ENCODE measurements around the gene GAPVD1. TPM values are rescaled to one million over a fixed set of nuclear protein-coding genes. Genes with fewer than 3 reads are reported as not detected.
A peak's percentile ranks its signal among the peaks of the same experiment; 100 is the strongest.

GAPVD1 gene
- total RNA-seq, 1 experiment from 2014 or later: 30.5 TPM

DNA sequence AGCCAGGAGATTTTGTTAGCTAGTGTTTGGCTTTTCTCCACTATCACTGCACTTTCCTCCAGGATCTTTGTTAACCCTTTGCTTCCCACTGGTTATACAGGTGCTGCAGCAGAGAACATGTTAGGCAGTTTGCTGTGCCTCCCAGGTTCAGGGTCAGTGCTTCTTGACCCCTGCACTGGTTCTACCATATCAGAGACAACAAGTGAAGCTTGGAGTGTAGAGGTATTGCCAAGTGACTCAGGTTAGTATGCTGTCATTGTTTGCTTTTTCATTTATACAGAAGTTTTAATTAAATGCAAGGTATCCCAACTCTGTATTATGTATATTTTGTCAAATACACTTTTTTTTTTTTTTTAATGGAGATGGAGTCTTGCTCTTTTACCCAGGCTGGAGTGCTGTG is 68.4 kb downstream of the GAPVD1 start:
- POLR2A ChIA-PET (ENCODE audit: unreplicated experiment): interaction anchor here (0.6 to 0.7 kb wide), 3 partner anchors 33 to 400 kb away, joined by 3 to 12 read pairs (median 5); no protein-coding TSS in a partner anchor
- Histone ChIP-seq H3K79me2 (ENCODE audit: low read length) (no peaks in the 10 kb centered on the region), H3K36me3 (ENCODE audit: low read depth, low read length) (peaks cover 12% of the 10 kb centered on the region), H3K9ac (ENCODE audit: low read length) (peak overlapping the region; percentile 57; the same call in 1 of the 2 replicates), H2AFZ (ENCODE audit: low read length) (no peak overlapping the region), H3K27ac (ENCODE audit: low read length) (peak overlapping the region; percentile 91), H3K4me2 (ENCODE audit: low read length) (peak overlapping the region; percentile 79), H3K9me2 (replicated peaks; ENCODE audit: low read length) (no peaks in the 10 kb centered on the region), H3K9me3 (ENCODE audit: low read length) (no peaks in the 10 kb centered on the region), H3F3A (ENCODE audit: low read length, unreplicated experiment) (peaks cover 13% of the 10 kb centered on the region), H3K27me3 (ENCODE audit: low read length) (no peaks in the 10 kb centered on the region), H4K20me1 (ENCODE audit: low read length) (peaks cover 6% of the 10 kb centered on the region; the same call in 1 of the 2 replicates), H3K4me3 (ENCODE audit: low read length) (peak overlapping the region; percentile 12; the same call in 1 of the 2 replicates), H3K4me1 (ENCODE audit: insufficient read depth, low read length) (peaks cover 37% of the 10 kb centered on the region)
- no peak for TF ChIP-seq CTCF (conservative IDR thresholded peaks at IDR 0.05; ENCODE audit: low read depth, low read length)
- no peak for TF ChIP-seq EZH2 (IDR thresholded peaks at IDR 0.05; ENCODE audit: low read length, unreplicated experiment)
- no peak for TF ChIP-seq EZH2phosphoT487 (IDR thresholded peaks at IDR 0.05; ENCODE audit: borderline replicate concordance, low read length)
- intact Hi-C loops (cut with micrococcal nuclease): loop anchor here (1.0 kb wide), 3 partner anchors 11 to 87 kb away; no protein-coding TSS in a partner anchor
- BruUV-seq (replicated peaks): no TSS peak
- DNase-seq: peak; percentile 68
- CTCF ChIA-PET: interaction anchor here (0.9 kb wide), 1 partner anchor 33 kb away, joined by 3 read pairs; no protein-coding TSS in a partner anchor
- peak; percentile 56 for ATAC-seq

DNA sequence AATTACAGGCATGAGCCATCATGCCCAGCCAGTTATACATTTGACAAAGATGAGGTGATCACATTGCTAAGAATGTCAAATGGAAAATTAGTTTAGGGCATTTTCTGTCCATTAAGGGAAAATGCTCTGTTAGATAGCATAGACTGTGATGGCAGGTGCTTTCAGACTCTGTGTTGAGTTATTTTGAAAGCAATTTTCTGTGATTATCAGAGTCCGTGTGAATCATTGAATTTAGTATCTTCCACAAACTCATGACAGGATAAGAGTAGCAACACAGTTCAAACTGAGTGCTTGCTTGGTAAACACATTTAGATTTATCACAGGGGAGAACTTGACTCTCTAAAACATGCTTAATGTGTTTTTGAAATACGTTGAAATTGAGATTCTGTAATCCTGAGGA is 69.0 kb downstream of the GAPVD1 start:
- DNase-seq (no peak), ATAC-seq (no peak)
- TF ChIP-seq CTCF (conservative IDR thresholded peaks at IDR 0.05; ENCODE audit: low read depth, low read length) (no peak), EZH2phosphoT487 (IDR thresholded peaks at IDR 0.05; ENCODE audit: borderline replicate concordance, low read length) (no peak), EZH2 (IDR thresholded peaks at IDR 0.05; ENCODE audit: low read length, unreplicated experiment) (no peak)
- no TSS peak for BruUV-seq (replicated peaks)
- Histone ChIP-seq H3K9ac (ENCODE audit: low read length) (no peak overlapping the region), H3K36me3 (ENCODE audit: low read depth, low read length) (peaks cover 12% of the 10 kb centered on the region), H3K79me2 (ENCODE audit: low read length) (no peaks in the 10 kb centered on the region), H3K9me2 (replicated peaks; ENCODE audit: low read length) (no peaks in the 10 kb centered on the region), H3K4me2 (ENCODE audit: low read length) (peak overlapping the region; percentile 79; the same call in 1 of the 2 replicates), H4K20me1 (ENCODE audit: low read length) (peaks cover 6% of the 10 kb centered on the region; the same call in 1 of the 2 replicates), H3K4me1 (ENCODE audit: insufficient read depth, low read length) (peaks cover 34% of the 10 kb centered on the region), H3K27ac (ENCODE audit: low read length) (0 out of 2 replicates have a peak overlapping the region, but pooled peaks have one; percentile 10), H3K27me3 (ENCODE audit: low read length) (no peaks in the 10 kb centered on the region), H3K4me3 (ENCODE audit: low read length) (no peak overlapping the region), H3F3A (ENCODE audit: low read length, unreplicated experiment) (peaks cover 13% of the 10 kb centered on the region), H2AFZ (ENCODE audit: low read length) (no peak overlapping the region), H3K9me3 (ENCODE audit: low read length) (no peaks in the 10 kb centered on the region)
- ChIA-PET POLR2A (ENCODE audit: unreplicated experiment) (interaction anchor here (0.6 kb wide), 1 partner anchor 400 kb away, joined by 3 read pairs; no protein-coding TSS in a partner anchor), CTCF (no interaction called here)
- intact Hi-C loops (cut with micrococcal nuclease): no loop called here

- TF ChIP-seq CTCF (conservative IDR thresholded peaks at IDR 0.05; ENCODE audit: low read depth, low read length): no peak
- TF ChIP-seq EZH2 (IDR thresholded peaks at IDR 0.05; ENCODE audit: low read length, unreplicated experiment): no peak
- TF ChIP-seq EZH2phosphoT487 (IDR thresholded peaks at IDR 0.05; ENCODE audit: borderline replicate concordance, low read length): no peak
- POLR2A ChIA-PET (ENCODE audit: unreplicated experiment): no interaction called here
- BruUV-seq (replicated peaks): no TSS peak
- no peak overlapping the region for H3K9ac ChIP-seq (ENCODE audit: low read length)
- H3F3A ChIP-seq (ENCODE audit: low read length, unreplicated experiment): peaks cover 4% of the 10 kb centered on the region
- peaks cover 24% of the 10 kb centered on the region for H3K4me1 ChIP-seq (ENCODE audit: insufficient read depth, low read length)
- H3K79me2 ChIP-seq (ENCODE audit: low read length): no peaks in the 10 kb centered on the region
- DNase-seq (peak; percentile 4), ATAC-seq (no peak)
- H3K36me3 ChIP-seq (ENCODE audit: low read depth, low read length): peaks cover 15% of the 10 kb centered on the region
- CTCF ChIA-PET: no interaction called here
- H3K27me3 ChIP-seq (ENCODE audit: low read length): no peaks in the 10 kb centered on the region
- intact Hi-C loops (cut with micrococcal nuclease): no loop called here
- no peak overlapping the region for H3K4me3 ChIP-seq (ENCODE audit: low read length)
- H3K27ac ChIP-seq (ENCODE audit: low read length): no peak overlapping the region
- H3K4me2 ChIP-seq (ENCODE audit: low read length): no peak overlapping the region
- H2AFZ ChIP-seq (ENCODE audit: low read length): no peak overlapping the region
- H3K9me2 ChIP-seq (replicated peaks; ENCODE audit: low read length): no peaks in the 10 kb centered on the region
- peaks cover 6% of the 10 kb centered on the region; the same call in 1 of the 2 replicates for H4K20me1 ChIP-seq (ENCODE audit: low read length)
- H3K9me3 ChIP-seq (ENCODE audit: low read length): no peaks in the 10 kb centered on the region
These were observed 70.9 kb downstream of the GAPVD1 start for GRCh38 chr9:125332527-125332926.

Measured in PC-3 (cell line).